SK-N-SH (cell line): ENCODE data around the gene AFAP1.

Experiments used
- CTCF ChIP-seq: fragments of 200-600 bp; sonication (generic); IDR thresholded peaks from 2 replicates; pipeline ENCODE4 v1.6.1; 2017; ENCODE audit warnings: antibody characterized with exemption, mild to moderate bottlenecking, moderate library complexity
- EZH2phosphoT487 ChIP-seq: fragments of 200-600 bp; sonication (generic); IDR thresholded peaks from 2 replicates; pipeline ENCODE4 v1.6.1; 2017; ENCODE audit warnings: low read depth, mixed run types, mild to moderate bottlenecking, antibody characterized with exemption, moderate library complexity, borderline replicate concordance
- GABPA ChIP-seq: IDR thresholded peaks from 2 replicates; pipeline ENCODE4 v1.4.0; 2012; ENCODE audit warnings: low read depth, mild to moderate bottlenecking
- SMC3 ChIP-seq: IDR thresholded peaks from 2 replicates; pipeline ENCODE4 v1.6.1; 2012; ENCODE audit warnings: low read depth, low read length, improper control_type of control experiment

GRCh38 chr4:7947927-7948326 is 8.3 kb upstream of the AFAP1 start:
- no peak for TF ChIP-seq EZH2phosphoT487
- TF ChIP-seq SMC3: no peak
- no peak for TF ChIP-seq GABPA
- TF ChIP-seq CTCF: no peak
